H1 (cell line): ENCODE measurements around the gene JAKMIP2. TPM values are rescaled to one million over a fixed set of nuclear protein-coding genes. Genes with fewer than 3 reads are reported as not detected.

Source experiments
- CTCF ChIA-PET: fragments of 300-600 bp; sonication (Branson Sonifier 250); formaldehyde crosslinking; loops from one replicate; lab custom pipeline; 2021; ENCODE audit not compliant: partially characterized antibody; lab: Charles Lee
- POLR2A ChIA-PET: fragments of 300-600 bp; sonication (Branson Sonifier 250); formaldehyde crosslinking; loops from one replicate; lab custom pipeline; 2021; ENCODE audit warnings: inconsistent platforms; ENCODE audit not compliant: partially characterized antibody; lab: Charles Lee
- DNase-seq, 2 experiments: peaks; one replicate each; pipeline versions ENCODE4 v3.0.0 to v3.0.0-alpha.2; 2010 to 2022; ENCODE audit warnings: low spot score in 2 of 2, low read depth in 1 of 2, mixed read lengths in 1 of 2
- FAIRE-seq: peaks from 2 replicates; lab custom pipeline; 2011; peaks lifted over from hg19 to GRCh38; lab: Jason Lieb, UNC
- H2AFZ ChIP-seq: 2 replicates; pipeline ENCODE4 v1.8.1; 2012; ENCODE audit warnings: low read length, inconsistent platforms
- H2AK5ac ChIP-seq: 2 replicates; pipeline ENCODE4 v1.6.1; 2013; ENCODE audit warnings: low read depth, low read length
- H2BK120ac ChIP-seq: replicated peaks from 2 replicates; pipeline ENCODE3; 2013; ENCODE audit warnings: low read depth, low read length, inconsistent platforms
- H2BK12ac ChIP-seq: 2 replicates; pipeline ENCODE4 v1.6.1; 2013; ENCODE audit warnings: low read depth, low read length
- H2BK15ac ChIP-seq: 2 replicates; pipeline ENCODE4 v1.6.1; 2013; ENCODE audit warnings: low read length
- H2BK20ac ChIP-seq: 2 replicates; pipeline ENCODE4 v1.6.1; 2013; ENCODE audit warnings: low read length
- H2BK5ac ChIP-seq: 2 replicates; pipeline ENCODE4 v1.6.1; 2013; ENCODE audit warnings: low read depth, low read length
- H3K14ac ChIP-seq: 2 replicates; pipeline ENCODE4 v1.6.1; 2013; ENCODE audit warnings: inconsistent platforms; ENCODE audit not compliant: insufficient read length
- H3K18ac ChIP-seq: 2 replicates; pipeline ENCODE4 v1.6.1; 2013; ENCODE audit warnings: low read length; ENCODE audit errors: extremely low read depth
- H3K23ac ChIP-seq: 2 replicates; pipeline ENCODE4 v1.6.1; 2013; ENCODE audit warnings: inconsistent platforms; ENCODE audit not compliant: insufficient read length
- H3K23me2 ChIP-seq: 2 replicates; pipeline ENCODE4 v1.6.1; 2013; ENCODE audit warnings: low read depth, low read length
- H3K27ac ChIP-seq: 2 replicates; pipeline ENCODE4 v1.6.1; 2011; ENCODE audit warnings: low read depth, low read length, inconsistent platforms
- H3K27me3 ChIP-seq, 4 experiments: replicated peaks in 1 of 4; 1 replicate in 1 of 4; 2 replicates in 3 of 4; pipeline versions ENCODE4 v1.6.1 to v1.8.1; 2011 to 2013; ENCODE audit warnings: low read length in 3 of 4, mild to moderate bottlenecking in 3 of 4, inconsistent platforms in 2 of 4, mixed read lengths in 2 of 4, moderate library complexity in 1 of 4; ENCODE audit not compliant: control insufficient read depth in 3 of 4, insufficient read depth in 3 of 4; ENCODE audit errors: extremely low read depth in 1 of 4
- H3K36me3 ChIP-seq, 4 experiments: 2 replicates each; pipeline versions ENCODE4 v1.6.1 to v1.8.1; 2011 to 2013; ENCODE audit warnings: mild to moderate bottlenecking in 4 of 4, low read length in 3 of 4, moderate library complexity in 2 of 4, control low read depth in 1 of 4, inconsistent platforms in 1 of 4; ENCODE audit not compliant: insufficient read depth in 4 of 4, control insufficient read depth in 2 of 4
- H3K4ac ChIP-seq: replicated peaks from 2 replicates; pipeline ENCODE3; 2013; ENCODE audit warnings: low read length, low read depth, mixed read lengths, inconsistent platforms; ENCODE audit not compliant: insufficient read length
- H3K4me1 ChIP-seq, 4 experiments: replicated peaks in 1 of 4; 1 replicate in 1 of 4; 2 replicates in 3 of 4; pipeline versions ENCODE4 v1.6.1 to v1.8.1; 2011 to 2013; ENCODE audit warnings: low read length in 3 of 4, inconsistent platforms in 2 of 4, mixed read lengths in 1 of 4; ENCODE audit not compliant: insufficient read depth in 4 of 4, control insufficient read depth in 3 of 4
- H3K4me2 ChIP-seq, 2 experiments: 2 replicates each; pipeline versions ENCODE4 v1.6.1 to v1.8.1; 2011 to 2013; ENCODE audit warnings: low read depth in 2 of 2, low read length in 2 of 2, control low read depth in 1 of 2, inconsistent platforms in 1 of 2, mild to moderate bottlenecking in 1 of 2; ENCODE audit not compliant: insufficient read depth in 1 of 2
- H3K4me3 ChIP-seq, 4 experiments: fragments of 200-600, 300-600 bp in 1 of 4; sonication (generic), shearing (Covaris generic), sonication (Bioruptor Twin) in 1 of 4; 2 replicates each; pipeline versions ENCODE4 v1.5.1 to v1.8.1; 2011 to 2016; ENCODE audit warnings: low read length in 4 of 4, low read depth in 3 of 4, control low read depth in 2 of 4, inconsistent platforms in 2 of 4, mild to moderate bottlenecking in 2 of 4, mixed read lengths in 1 of 4, moderate library complexity in 1 of 4; ENCODE audit not compliant: insufficient read depth in 2 of 4; ENCODE audit errors: extremely low read depth in 1 of 4
- H3K56ac ChIP-seq: replicated peaks from 2 replicates; pipeline ENCODE3; 2013; ENCODE audit warnings: low read depth, mild to moderate bottlenecking, mixed read lengths, low read length, inconsistent platforms; ENCODE audit not compliant: insufficient read length
- H3K79me1 ChIP-seq: 2 replicates; pipeline ENCODE4 v1.6.1; 2013; ENCODE audit warnings: low read depth, low read length, control low read depth
- H3K79me2 ChIP-seq, 2 experiments: 2 replicates each; pipeline versions ENCODE4 v1.6.1 to v1.8.1; 2012 to 2013; ENCODE audit warnings: low read length in 2 of 2, mild to moderate bottlenecking in 2 of 2, inconsistent platforms in 1 of 2; ENCODE audit not compliant: insufficient read depth in 2 of 2, control insufficient read depth in 1 of 2
- H3K9ac ChIP-seq, 4 experiments: replicated peaks in 1 of 4; 1 replicate in 1 of 4; 2 replicates in 3 of 4; pipeline versions ENCODE4 v1.6.1 to v1.8.1; 2011 to 2013; ENCODE audit warnings: low read depth in 3 of 4, low read length in 3 of 4, control low read depth in 2 of 4, mild to moderate bottlenecking in 2 of 4, moderate library complexity in 2 of 4, inconsistent platforms in 1 of 4; ENCODE audit errors: extremely low read depth in 1 of 4
- H3K9me3 ChIP-seq, 2 experiments: 2 replicates each; pipeline versions ENCODE4 v1.6.1 to v1.8.1; 2012 to 2013; ENCODE audit warnings: mild to moderate bottlenecking in 2 of 2, moderate library complexity in 2 of 2, control low read depth in 1 of 2, inconsistent platforms in 1 of 2, low read depth in 1 of 2, low read length in 1 of 2, mixed read lengths in 1 of 2; ENCODE audit not compliant: insufficient read depth in 2 of 2
- H4K20me1 ChIP-seq, 2 experiments: replicated peaks in 1 of 2; 2 replicates each; pipeline versions ENCODE3 to v1.8.1; 2011 to 2013; ENCODE audit warnings: inconsistent platforms in 2 of 2, low read length in 2 of 2, mild to moderate bottlenecking in 1 of 2; ENCODE audit not compliant: insufficient read depth in 2 of 2, control insufficient read depth in 1 of 2
- H4K5ac ChIP-seq: 2 replicates; pipeline ENCODE4 v1.6.1; 2013; ENCODE audit warnings: low read length, low read depth, mixed read lengths, inconsistent platforms; ENCODE audit not compliant: insufficient read length
- H4K8ac ChIP-seq: 2 replicates; pipeline ENCODE4 v1.8.0; 2013; ENCODE audit warnings: mild to moderate bottlenecking, moderate library complexity, low read length, inconsistent platforms; ENCODE audit not compliant: insufficient read depth; ENCODE audit errors: extremely low read depth
- H4K91ac ChIP-seq: replicated peaks from 2 replicates; pipeline ENCODE3; 2013; ENCODE audit warnings: low read length, mixed read lengths, inconsistent platforms; ENCODE audit not compliant: insufficient read length
- CREB1 ChIP-seq: IDR thresholded peaks from 2 replicates; pipeline ENCODE4 v1.6.1; 2012; ENCODE audit warnings: inconsistent platforms
- EP300 ChIP-seq, 2 experiments: IDR thresholded peaks; 1 replicate in 1 of 2; 2 replicates in 1 of 2; pipeline ENCODE4 v1.6.1; 2011 to 2012; ENCODE audit warnings: low read depth in 2 of 2, low read length in 2 of 2, mild to moderate bottlenecking in 2 of 2, borderline replicate concordance in 1 of 2, inconsistent platforms in 1 of 2, moderate library complexity in 1 of 2
- EZH2 ChIP-seq: fragments of 200-600 bp; sonication (generic); IDR thresholded peaks from 2 replicates; pipeline ENCODE4 v1.7.1; 2012; ENCODE audit warnings: low read depth, mild to moderate bottlenecking, moderate library complexity, low read length, inconsistent platforms; ENCODE audit not compliant: severe bottlenecking
- JUN ChIP-seq: IDR thresholded peaks from 2 replicates; pipeline ENCODE4 v1.6.1; 2011; ENCODE audit warnings: low read depth, mild to moderate bottlenecking, improper control_type of control experiment, low read length
- NANOG ChIP-seq: IDR thresholded peaks from 2 replicates; pipeline ENCODE4 v1.6.1; 2011; ENCODE audit warnings: low read length, low read depth, mild to moderate bottlenecking, inconsistent platforms; ENCODE audit not compliant: insufficient read depth, poor library complexity, severe bottlenecking
- NRF1 ChIP-seq: IDR thresholded peaks from 2 replicates; pipeline ENCODE4 v1.6.1; 2011; ENCODE audit warnings: mild to moderate bottlenecking, low read depth, low read length, improper control_type of control experiment
- RBBP5 ChIP-seq: IDR thresholded peaks from 2 replicates; pipeline ENCODE4 v1.7.1; 2012; ENCODE audit warnings: low read depth, mild to moderate bottlenecking, inconsistent platforms, low read length, moderate library complexity, borderline replicate concordance
- RXRA ChIP-seq: IDR thresholded peaks from 2 replicates; pipeline ENCODE4 v1.6.1; 2011; ENCODE audit warnings: low read depth, mild to moderate bottlenecking, low read length, moderate library complexity; ENCODE audit not compliant: insufficient read depth
- SAP30 ChIP-seq: fragments of 300-600 bp; sonication (generic); IDR thresholded peaks from 2 replicates; pipeline ENCODE4 v1.7.1; 2012; ENCODE audit warnings: low read length, moderate library complexity, mild to moderate bottlenecking, inconsistent platforms; ENCODE audit not compliant: insufficient read depth, insufficient replicate concordance
- SIN3A ChIP-seq, 2 experiments: IDR thresholded peaks in 1 of 2; conservative IDR thresholded peaks in 1 of 2; 2 replicates each; pipeline ENCODE4 v1.6.1; 2011 to 2012; ENCODE audit warnings: low read length in 2 of 2, improper control_type of control experiment in 1 of 2, low read depth in 1 of 2, mild to moderate bottlenecking in 1 of 2
- SIX5 ChIP-seq: IDR thresholded peaks from 2 replicates; pipeline ENCODE4 v1.6.1; 2011; ENCODE audit warnings: mild to moderate bottlenecking, low read depth, low read length
- SP2 ChIP-seq: IDR thresholded peaks from 2 replicates; pipeline ENCODE4 v1.6.1; 2012; ENCODE audit warnings: mild to moderate bottlenecking, low read length, inconsistent platforms
- SRF ChIP-seq: IDR thresholded peaks from 2 replicates; pipeline ENCODE4 v1.6.1; 2011; ENCODE audit warnings: mild to moderate bottlenecking, low read depth, low read length, moderate library complexity
- TEAD4 ChIP-seq: IDR thresholded peaks from 2 replicates; pipeline ENCODE4 v1.6.1; 2012; ENCODE audit warnings: low read depth, low read length, inconsistent platforms, mixed read lengths
- WGBS, 2 experiments: shearing (Covaris generic) in 1 of 2; methylation state at CpG; one replicate each; pipeline versions ENCODE4 v1.1.6 to v1.1.7; 2013 to 2015; ENCODE audit warnings: low lambda C conversion rate in 2 of 2, mixed read lengths in 2 of 2, inconsistent platforms in 1 of 2, low coverage in 1 of 2, missing lambda C conversion rate in 1 of 2; ENCODE audit not compliant: insufficient replicate concordance in 2 of 2, insufficient coverage in 1 of 2, insufficient read length in 1 of 2; ENCODE audit errors: extremely low coverage in 1 of 2, missing lambda C conversion rate in 1 of 2; 5-methylcytosine and 5-hydroxymethylcytosine counted together
- polyA plus RNA-seq, 7 experiments: library from polyadenylated mRNA; depleted of rRNA in 3 of 7; stranded (reverse) in 5 of 7; unstranded in 2 of 7; fragments of >200 nt in 5 of 7; fragments of 200-250 nt in 2 of 7; gene quantifications; 1 replicate in 5 of 7; 2 replicates in 1 of 7; 4 replicates in 1 of 7; pipeline versions ENCODE4 v1.2.1 to v1.2.3, GENCODE V29; 2011 to 2013; ENCODE audit warnings: missing spikeins in 2 of 7, mixed read lengths in 2 of 7
- total RNA-seq: library from RNA; stranded (reverse); fragmentation: NEBNext Ultra II Directional; extraction: Animal tissue kit (Norgen Biotek cat#: 25700); gene quantifications from 2 replicates; pipeline ENCODE4 v1.2.1, GENCODE V29; 2021

Gene JAKMIP2
- total and polyA plus RNA-seq, 2 of the 8 experiments (the other 6 are each of a cell fraction or from before 2014, with no cell fraction given): 2.4 to 13.6 TPM

DNA sequence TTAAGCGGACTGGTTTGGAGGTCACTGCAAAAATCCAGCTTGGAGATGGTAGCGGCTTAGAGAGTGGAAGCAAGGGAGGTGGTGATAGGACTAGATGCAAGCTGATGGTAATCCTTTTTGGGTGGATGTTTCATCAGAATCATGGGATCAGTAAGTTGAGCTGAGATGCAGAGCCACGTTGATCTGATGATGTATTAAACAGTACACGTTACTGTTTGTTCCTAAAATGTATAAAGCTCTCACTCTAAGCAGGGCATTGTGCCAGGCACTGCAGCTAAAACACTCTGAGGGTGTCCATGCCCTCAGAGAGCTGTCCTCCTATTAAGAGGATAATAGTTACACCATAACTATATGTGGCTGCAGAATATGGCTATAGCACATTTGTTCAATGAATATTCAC, 93.1 kb downstream of the JAKMIP2 start:
- Histone ChIP-seq H3K56ac (no peak overlapping the region), H3K79me1 (no peaks in the 10 kb centered on the region), H4K5ac (no peak overlapping the region), H3K36me3 (no peaks in the 10 kb centered on the region), H2BK12ac (no peak overlapping the region), H4K8ac (no peak overlapping the region), H3K23ac (no peak overlapping the region), H3K4me2 (no peak overlapping the region), H3K27ac (no peak overlapping the region), H2BK120ac (no peak overlapping the region), H2BK5ac (no peak overlapping the region), H3K9me3 (no peaks in the 10 kb centered on the region), H3K27me3 (no peaks in the 10 kb centered on the region), H2BK20ac (no peak overlapping the region), H3K23me2 (no peaks in the 10 kb centered on the region), H3K4ac (no peak overlapping the region), H2BK15ac (no peak overlapping the region), H3K4me3 (no peak overlapping the region), H3K14ac (no peak overlapping the region), H2AFZ (no peak overlapping the region), H2AK5ac (no peak overlapping the region), H4K91ac (no peak overlapping the region), H4K20me1 (peaks cover 0 to 4% of the 10 kb centered on the region in 2 experiments), H3K18ac (no peak overlapping the region), H3K79me2 (no peaks in the 10 kb centered on the region), H3K9ac (no peak overlapping the region; a peak in 1 of 7 replicates), H3K4me1 (peaks cover 0 to 4% (median 0%) of the 10 kb centered on the region in 4 experiments; a peak in 1 of 7 replicates)
- ChIA-PET CTCF (interaction anchor here (0.8 to 2.6 kb wide), 12 partner anchors 10 to 133 kb away, joined by 3 to 13 read pairs (median 4); partner anchors contain the start of gene JAKMIP2), POLR2A (interaction anchor here (0.5 to 1.5 kb wide), 3 partner anchors 10 to 22 kb away, joined by 3 to 5 read pairs (median 4); no protein-coding TSS in a partner anchor)
- TF ChIP-seq CREB1: no peak
- no peak for TF ChIP-seq NRF1
- no peak for TF ChIP-seq TEAD4
- TF ChIP-seq RXRA: no peak
- TF ChIP-seq RBBP5: no peak
- TF ChIP-seq JUN: no peak
- no peak for TF ChIP-seq NANOG
- TF ChIP-seq SP2: no peak
- TF ChIP-seq SIX5: no peak
- TF ChIP-seq SIN3A (conservative IDR thresholded peaks at IDR 0.05 in 1 of 2, IDR thresholded peaks at IDR 0.05 in 1 of 2; ENCODE audit: low read depth in 1 of 2, low read length in 2 of 2): no peak
- TF ChIP-seq SRF: no peak
- no peak for TF ChIP-seq SAP30
- no peak for TF ChIP-seq EP300 (IDR thresholded peaks at IDR 0.05; ENCODE audit: borderline replicate concordance in 1 of 2, low read depth in 2 of 2, low read length in 2 of 2)
- TF ChIP-seq EZH2: no peak
- DNase-seq (no peak), FAIRE-seq (no peak)
- WGBS, 2 experiments: 95% methylated on average over 4 of the region's 4 CpGs; no CpG with 5 or more reads in 1 of the 2 experiments
